ENCODE results near the gene CARD10. TPM values are rescaled to one million over a fixed set of nuclear protein-coding genes. Genes with fewer than 3 reads are reported as not detected.

Gene CARD10
- total RNA-seq, 1 experiment from 2014 or later = 14.6 TPM

DNA sequence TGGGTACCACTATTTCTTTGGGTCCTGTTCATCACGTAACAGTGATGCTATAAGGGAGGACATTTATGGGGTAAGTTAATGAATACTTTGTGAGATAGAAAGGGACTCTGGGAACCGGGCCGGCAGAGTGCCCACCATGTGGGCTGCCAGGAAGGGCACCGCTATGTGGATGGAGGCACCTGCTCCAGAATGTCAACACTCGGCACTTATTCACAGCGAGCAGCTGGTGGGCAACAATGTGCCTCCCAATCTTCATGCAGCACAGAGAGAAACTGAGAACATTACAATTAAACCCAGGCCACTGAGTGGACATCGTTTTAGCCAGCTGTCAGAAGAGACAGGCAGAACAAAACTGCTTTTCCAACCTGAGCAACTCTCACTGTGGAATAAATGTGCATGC is 76.1 kb downstream of the CARD10 start:
- DNase-seq (ENCODE audit: low read depth in 1 of 2, low spot score in 2 of 2) = no peak
- Histone ChIP-seq H3K27me3 (replicated peaks) (no peaks in the 10 kb centered on the region), H3K27ac (no peak overlapping the region), H3K4me3 (no peak overlapping the region), H3K36me3 (no peaks in the 10 kb centered on the region), H3K4me1 (replicated peaks) (no peaks in the 10 kb centered on the region), H3K9me3 (replicated peaks) (peaks cover 6% of the 10 kb centered on the region)

GRCh38 chr22:37442537-37442936 is 76.7 kb downstream of the CARD10 start:
- Histone ChIP-seq H3K9me3 (replicated peaks) (peaks cover 6% of the 10 kb centered on the region), H3K27ac (no peak overlapping the region), H3K4me3 (no peak overlapping the region), H3K36me3 (no peaks in the 10 kb centered on the region), H3K27me3 (replicated peaks) (no peaks in the 10 kb centered on the region), H3K4me1 (replicated peaks) (no peaks in the 10 kb centered on the region)
- no peak for DNase-seq (ENCODE audit: low read depth in 1 of 2, low spot score in 2 of 2)

- H3K27ac ChIP-seq = no peak overlapping the region
- no peak for DNase-seq (ENCODE audit: low read depth in 1 of 2, low spot score in 2 of 2)
- no peaks in the 10 kb centered on the region for H3K27me3 ChIP-seq (replicated peaks)
- H3K36me3 ChIP-seq = no peaks in the 10 kb centered on the region
- H3K4me1 ChIP-seq (replicated peaks) = no peaks in the 10 kb centered on the region
- peaks cover 6% of the 10 kb centered on the region for H3K9me3 ChIP-seq (replicated peaks)
- H3K4me3 ChIP-seq = no peak overlapping the region
Observed at GRCh38 chr22:37442135-37442534, 77.1 kb downstream of the CARD10 start.

GRCh38 chr22:37440875-37441274 is 78.3 kb downstream of the CARD10 start:
- H3K4me1 ChIP-seq (replicated peaks) = no peaks in the 10 kb centered on the region
- H3K36me3 ChIP-seq = no peaks in the 10 kb centered on the region
- no peak overlapping the region for H3K4me3 ChIP-seq
- DNase-seq (ENCODE audit: low read depth in 1 of 2, low spot score in 2 of 2) = no peak
- H3K9me3 ChIP-seq (replicated peaks) = peaks cover 6% of the 10 kb centered on the region
- no peak overlapping the region for H3K27ac ChIP-seq
- H3K27me3 ChIP-seq (replicated peaks) = no peaks in the 10 kb centered on the region

Other genes starting within 250 kb of the CARD10 start
- 1.1 TPM in 1 of 2 replicates, not detected in the other for gene CYTH4, start 236.9 kb downstream of the CARD10 start, total RNA-seq (2014; rRNA removed; shearing (Covaris generic))
- gene ELFN2, start 91.9 kb downstream of the CARD10 start, total RNA-seq (2014; rRNA removed; shearing (Covaris generic)) = 0.11 TPM in 1 of 2 replicates, not detected in the other
- not detected in 2 replicates for gene MFNG, start 33.0 kb downstream of the CARD10 start, total RNA-seq (2014; rRNA removed; shearing (Covaris generic))
- gene CDC42EP1, start 41.1 kb upstream of the CARD10 start, total RNA-seq (2014; rRNA removed; shearing (Covaris generic)) = 21.5 and 22.3 TPM in 2 replicates
- not detected in 2 replicates for gene LGALS2, start 60.7 kb upstream of the CARD10 start, total RNA-seq (2014; rRNA removed; shearing (Covaris generic))
- gene GGA1, start 89.4 kb upstream of the CARD10 start, total RNA-seq (2014; rRNA removed; shearing (Covaris generic)) = 22.6 and 34.9 TPM in 2 replicates
- gene SH3BP1, start 120.3 kb upstream of the CARD10 start, total RNA-seq (2014; rRNA removed; shearing (Covaris generic)) = 8.2 and 13.6 TPM in 2 replicates
- 47.1 and 47.7 TPM in 2 replicates for gene PDXP, start 139.3 kb upstream of the CARD10 start, total RNA-seq (2014; rRNA removed; shearing (Covaris generic))
- 5,490 and 8,922 TPM in 2 replicates for gene LGALS1, start 156.2 kb upstream of the CARD10 start, total RNA-seq (2014; rRNA removed; shearing (Covaris generic))
- gene NOL12, start 166.9 kb upstream of the CARD10 start, total RNA-seq (2014; rRNA removed; shearing (Covaris generic)) = 32.1 and 38.0 TPM in 2 replicates
- gene TRIOBP, start 177.6 kb upstream of the CARD10 start, total RNA-seq (2014; rRNA removed; shearing (Covaris generic)) = 90.4 and 92.5 TPM in 2 replicates

Data from SJSA1 (cell line).